Natural killer cell treated with Interleukin-12 subunit alpha and Interleukin-12 subunit beta and Interleukin-15 and Interleukin-18, amount 100 ng/mL, for 72 hours (primary cell): Measurements from ENCODE around the gene LETMD1. TPM values are rescaled to one million over a fixed set of nuclear protein-coding genes. Genes with fewer than 3 reads are reported as not detected.
A peak's percentile ranks its signal among the peaks of the same experiment; 100 is the strongest.

Experiments used
- ATAC-seq, 2 donors: fragments of 150-1000 bp; cut with Tn5 transposase in 1 of 2; sonication (Bioruptor Pico), chemical (Tn5 transposase) in 1 of 2; 2 replicates each; pipeline ENCODE4 v1.10.0; 2021
- DNase-seq: peaks from one replicate; pipeline ENCODE4 v3.0.0; 2022; ENCODE audit warnings: low spot score
- H3K27ac Mint-ChIP-seq, 2 donors: 1 replicate in 1 of 2; 2 replicates in 1 of 2; pipeline ENCODE4 v1.8.0; 2022; ENCODE audit warnings: mixed read lengths in 2 of 2, mild to moderate bottlenecking in 1 of 2, moderate library complexity in 1 of 2
- H3K27me3 Mint-ChIP-seq, 2 donors: 1 replicate in 1 of 2; 2 replicates in 1 of 2; pipeline ENCODE4 v1.8.0; 2022; ENCODE audit warnings: mixed read lengths in 2 of 2
- H3K36me3 Mint-ChIP-seq: one replicate; pipeline ENCODE4 v1.8.0; 2022; ENCODE audit warnings: mixed read lengths
- H3K4me1 Mint-ChIP-seq, 2 donors: 1 replicate in 1 of 2; 2 replicates in 1 of 2; pipeline ENCODE4 v1.8.0; 2022; ENCODE audit warnings: low read depth in 2 of 2, mixed read lengths in 2 of 2, mild to moderate bottlenecking in 1 of 2
- H3K4me3 Mint-ChIP-seq: one replicate; pipeline ENCODE4 v1.8.0; 2022; ENCODE audit warnings: mixed read lengths
- H3K9me3 Mint-ChIP-seq: 2 replicates; pipeline ENCODE4 v1.8.0; 2022; ENCODE audit warnings: mixed read lengths
- total RNA-seq, 2 donors: library from RNA; stranded (reverse); gene quantifications; one replicate each; pipeline ENCODE4 v1.2.3, GENCODE V29; 2022

Gene LETMD1
- total RNA-seq, 2 donors from 2014 or later = 46.5 to 106 TPM

DNA sequence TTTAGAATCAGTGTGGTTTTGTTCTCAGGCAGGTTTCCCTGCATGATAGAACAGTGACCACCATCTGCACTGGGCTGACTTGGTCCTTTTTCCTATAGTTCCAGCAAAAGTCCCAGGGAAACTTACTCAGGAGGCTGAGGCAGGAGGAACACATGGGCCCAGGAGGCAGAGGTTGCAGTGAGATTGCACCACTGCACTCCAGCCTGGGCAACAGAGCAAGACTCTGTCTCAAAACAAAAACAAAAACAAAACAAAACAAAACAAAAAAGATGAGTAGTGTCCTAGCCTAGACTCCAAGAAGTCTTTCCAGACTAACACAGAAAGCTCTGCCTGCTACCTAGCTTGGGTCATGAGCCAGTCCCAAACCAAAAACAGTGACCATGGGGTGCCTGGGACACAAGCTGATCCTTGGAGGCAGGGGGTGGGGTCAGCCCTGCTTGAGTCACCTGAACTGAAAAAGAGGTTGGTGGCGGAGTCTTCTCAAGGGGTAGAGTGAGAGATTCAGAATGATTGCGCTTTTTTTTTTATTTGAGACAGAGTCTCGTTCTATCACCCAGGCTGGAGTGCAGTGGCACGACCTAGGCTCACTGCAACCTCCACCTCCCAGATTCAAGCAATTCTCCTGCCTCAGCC lies 14.6 kb upstream of the LETMD1 start:
- no peak for DNase-seq
- H3K4me3 Mint-ChIP-seq = no peak overlapping the region
- no peaks in the 10 kb centered on the region for H3K36me3 Mint-ChIP-seq
- no peaks in the 10 kb centered on the region for H3K4me1 Mint-ChIP-seq
- H3K9me3 Mint-ChIP-seq = no peaks in the 10 kb centered on the region
- H3K27me3 Mint-ChIP-seq = no peaks in the 10 kb centered on the region
- no peak for ATAC-seq
- H3K27ac Mint-ChIP-seq = no peak overlapping the region

DNA sequence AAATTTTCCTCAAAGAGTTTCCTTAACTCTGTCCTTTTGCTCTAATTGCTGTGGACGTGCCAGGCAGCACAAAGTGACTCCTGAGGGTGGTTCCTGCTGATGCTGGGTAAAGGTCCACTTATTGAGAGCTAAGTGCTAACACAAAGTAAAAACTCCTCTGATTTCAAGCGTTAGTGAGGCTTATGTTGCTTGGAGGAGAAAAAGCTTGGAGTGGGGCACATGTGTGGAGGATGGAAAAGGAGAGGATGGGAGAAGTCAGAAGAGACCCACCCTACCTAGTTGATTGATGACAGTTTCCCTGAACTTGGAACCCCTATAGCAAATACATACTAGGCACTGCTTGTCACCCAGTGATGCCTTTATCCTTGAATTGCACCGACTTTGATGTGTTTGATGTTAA lies 11.8 kb upstream of the LETMD1 start:
- Mint-ChIP-seq H3K9me3 (no peaks in the 10 kb centered on the region), H3K36me3 (no peaks in the 10 kb centered on the region), H3K27me3 (no peaks in the 10 kb centered on the region), H3K4me1 (no peaks in the 10 kb centered on the region), H3K27ac (no peak overlapping the region), H3K4me3 (no peak overlapping the region)
- ATAC-seq (no peak), DNase-seq (no peak)

DNA sequence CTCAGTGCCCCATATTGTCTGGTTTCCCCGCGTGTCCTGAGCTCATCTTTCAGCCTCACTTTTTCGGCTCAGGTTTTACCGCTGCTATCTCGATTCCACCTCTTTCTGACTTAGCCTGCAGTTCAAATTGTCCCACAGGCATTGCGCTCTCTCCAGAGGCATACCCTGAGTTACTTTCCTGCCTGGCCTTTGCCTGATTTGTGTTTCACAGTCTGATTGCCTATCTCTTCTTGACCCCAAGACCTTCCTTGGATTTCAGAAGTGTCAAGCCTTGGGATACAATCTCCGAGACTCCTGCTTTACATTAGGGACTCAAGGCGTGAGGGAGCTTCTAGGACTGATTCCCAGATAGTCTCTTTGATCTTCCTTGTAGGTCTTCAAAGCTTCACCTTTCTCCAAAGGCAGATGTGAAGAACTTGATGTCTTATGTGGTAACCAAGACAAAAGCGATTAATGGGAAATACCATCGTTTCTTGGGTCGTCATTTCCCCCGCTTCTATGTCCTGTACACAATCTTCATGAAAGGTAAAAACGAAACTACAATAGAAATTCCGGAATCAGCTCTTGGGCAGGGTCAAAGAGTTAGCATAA lies 629 bp downstream of the LETMD1 start:
- Mint-ChIP-seq H3K27me3 (no peaks in the 10 kb centered on the region), H3K9me3 (no peaks in the 10 kb centered on the region), H3K4me3 (peak overlapping the region; percentile 99), H3K27ac (peak overlapping the region; percentile 92 to 97), H3K4me1 (peaks cover 29 to 35% of the 10 kb centered on the region in 2 donors), H3K36me3 (peaks cover 14% of the 10 kb centered on the region)
- ATAC-seq (no peak), DNase-seq (no peak)

DNA sequence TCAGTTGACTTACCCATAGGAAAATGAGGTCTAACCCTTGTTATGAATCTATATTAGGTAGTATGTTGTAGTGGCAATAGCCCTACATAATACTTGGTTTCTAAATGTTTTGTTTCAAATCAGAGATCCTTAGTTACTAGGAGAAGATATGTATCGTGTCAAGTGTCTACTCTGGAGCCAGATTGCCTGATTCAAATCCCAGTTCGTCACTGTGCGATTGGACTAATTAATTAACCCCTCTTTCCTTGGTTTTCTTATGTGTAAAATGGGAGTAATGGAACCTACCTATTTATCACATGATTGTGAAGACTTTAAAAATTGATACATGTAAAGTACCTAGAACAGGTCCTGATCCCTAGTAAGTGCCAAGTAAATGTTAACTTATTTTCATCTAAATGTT lies 1.4 kb downstream of the LETMD1 start:
- H3K27ac Mint-ChIP-seq = peak overlapping the region; percentile 92 to 97
- H3K4me3 Mint-ChIP-seq = peak overlapping the region; percentile 99
- DNase-seq (no peak), ATAC-seq (no peak)
- H3K27me3 Mint-ChIP-seq = no peaks in the 10 kb centered on the region
- H3K36me3 Mint-ChIP-seq = peaks cover 14% of the 10 kb centered on the region
- H3K9me3 Mint-ChIP-seq = no peaks in the 10 kb centered on the region
- H3K4me1 Mint-ChIP-seq = peaks cover 29 to 35% of the 10 kb centered on the region in 2 donors

DNA sequence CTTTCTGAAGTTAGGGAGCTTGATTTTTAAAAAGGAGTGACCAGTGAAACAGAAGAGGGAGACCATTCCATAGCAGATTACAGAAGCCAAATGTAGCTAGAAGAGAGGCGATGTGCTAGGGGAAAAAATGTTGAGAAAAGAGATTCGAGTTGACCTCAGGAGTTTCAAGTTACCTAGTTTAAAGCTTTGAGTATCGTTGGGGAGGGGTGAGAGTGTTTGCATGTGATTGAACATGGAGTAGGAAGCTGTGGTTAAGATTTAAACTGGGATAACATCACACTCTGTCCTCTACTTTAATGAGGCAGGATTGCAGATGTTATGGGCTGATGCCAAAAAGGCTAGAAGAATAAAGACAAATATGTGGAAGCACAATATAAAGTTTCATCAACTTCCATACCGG lies 3.7 kb downstream of the LETMD1 start:
- Mint-ChIP-seq H3K36me3 (peaks cover 14% of the 10 kb centered on the region), H3K4me3 (no peak overlapping the region), H3K27me3 (no peaks in the 10 kb centered on the region), H3K27ac (peak overlapping the region in 1 of 2 donors; percentile 3), H3K4me1 (peaks cover 27 to 32% of the 10 kb centered on the region in 2 donors), H3K9me3 (no peaks in the 10 kb centered on the region)
- DNase-seq (no peak), ATAC-seq (no peak)

DNA sequence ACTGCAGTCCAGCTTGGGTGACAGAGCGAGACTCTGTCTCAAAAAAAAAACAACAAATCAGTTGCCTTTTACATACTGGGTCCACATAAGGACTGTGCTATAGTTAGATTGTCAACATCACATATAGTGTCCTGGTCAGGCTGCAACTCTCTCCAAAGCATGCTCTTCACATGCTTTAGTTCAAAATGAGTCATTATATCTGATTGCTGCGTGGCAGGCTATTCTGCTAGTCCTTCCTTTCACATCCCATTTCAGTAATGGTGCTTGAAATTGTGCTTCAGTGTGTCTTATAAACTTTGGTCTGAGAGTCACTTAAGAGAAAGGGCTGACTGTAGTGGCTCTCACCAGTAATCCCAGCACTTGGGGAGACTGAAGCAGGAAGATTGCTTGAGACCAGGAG lies 6.9 kb downstream of the LETMD1 start:
- Mint-ChIP-seq H3K4me1 (peaks cover 4 to 6% of the 10 kb centered on the region in 2 donors), H3K27me3 (no peaks in the 10 kb centered on the region), H3K36me3 (peaks cover 15% of the 10 kb centered on the region), H3K27ac (no peak overlapping the region), H3K4me3 (no peak overlapping the region), H3K9me3 (no peaks in the 10 kb centered on the region)
- no peak for ATAC-seq
- DNase-seq = no peak

DNA sequence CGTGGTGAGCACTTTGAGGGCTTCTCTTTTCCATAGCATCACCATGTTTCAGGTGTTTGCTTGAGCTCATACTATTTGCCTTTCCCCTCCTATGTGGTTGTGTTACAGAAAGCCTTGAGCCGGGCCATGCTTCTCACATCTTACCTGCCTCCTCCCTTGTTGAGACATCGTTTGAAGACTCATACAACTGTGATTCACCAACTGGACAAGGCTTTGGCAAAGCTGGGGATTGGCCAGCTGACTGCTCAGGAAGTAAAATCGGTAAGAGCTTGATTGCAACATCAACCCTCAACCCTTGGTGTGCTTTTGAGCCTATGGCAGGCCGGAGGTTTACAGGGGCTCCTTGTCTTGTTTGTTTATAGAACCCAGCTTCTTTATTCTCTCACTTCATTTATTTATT lies 8.1 kb downstream of the LETMD1 start:
- H3K36me3 Mint-ChIP-seq = peaks cover 19% of the 10 kb centered on the region
- H3K27ac Mint-ChIP-seq = no peak overlapping the region

DNA sequence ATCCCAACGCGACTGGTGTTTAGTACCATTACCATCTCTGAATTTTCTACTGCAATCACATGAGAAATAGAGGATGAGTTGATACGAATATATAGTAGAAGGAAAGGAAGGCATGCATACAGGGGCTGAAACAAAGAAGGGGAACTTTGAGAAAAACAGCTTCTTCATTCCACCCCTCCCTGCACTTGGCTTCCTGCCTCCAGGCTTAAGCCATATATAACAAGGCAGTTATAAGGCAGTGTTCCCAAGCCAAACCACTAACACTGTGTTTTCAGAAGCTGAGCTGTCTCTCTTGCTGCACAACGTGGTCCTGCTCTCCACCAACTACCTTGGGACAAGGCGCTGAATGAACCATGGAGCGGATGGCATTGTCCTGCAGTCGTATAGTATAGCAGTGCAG lies 11.0 kb downstream of the LETMD1 start:
- no peak for DNase-seq
- Mint-ChIP-seq H3K27me3 (no peaks in the 10 kb centered on the region), H3K4me1 (no peaks in the 10 kb centered on the region), H3K9me3 (no peaks in the 10 kb centered on the region), H3K27ac (no peak overlapping the region), H3K4me3 (no peak overlapping the region), H3K36me3 (peaks cover 11% of the 10 kb centered on the region)
- no peak for ATAC-seq

More for the DNA sequence above, 8.1 kb downstream of the LETMD1 start:
- Mint-ChIP-seq H3K4me1 (peaks cover 4 to 6% of the 10 kb centered on the region in 2 donors), H3K27me3 (no peaks in the 10 kb centered on the region), H3K9me3 (no peaks in the 10 kb centered on the region), H3K4me3 (no peak overlapping the region)
- peak; percentile 31 to 59 for ATAC-seq
- no peak for DNase-seq

DNA sequence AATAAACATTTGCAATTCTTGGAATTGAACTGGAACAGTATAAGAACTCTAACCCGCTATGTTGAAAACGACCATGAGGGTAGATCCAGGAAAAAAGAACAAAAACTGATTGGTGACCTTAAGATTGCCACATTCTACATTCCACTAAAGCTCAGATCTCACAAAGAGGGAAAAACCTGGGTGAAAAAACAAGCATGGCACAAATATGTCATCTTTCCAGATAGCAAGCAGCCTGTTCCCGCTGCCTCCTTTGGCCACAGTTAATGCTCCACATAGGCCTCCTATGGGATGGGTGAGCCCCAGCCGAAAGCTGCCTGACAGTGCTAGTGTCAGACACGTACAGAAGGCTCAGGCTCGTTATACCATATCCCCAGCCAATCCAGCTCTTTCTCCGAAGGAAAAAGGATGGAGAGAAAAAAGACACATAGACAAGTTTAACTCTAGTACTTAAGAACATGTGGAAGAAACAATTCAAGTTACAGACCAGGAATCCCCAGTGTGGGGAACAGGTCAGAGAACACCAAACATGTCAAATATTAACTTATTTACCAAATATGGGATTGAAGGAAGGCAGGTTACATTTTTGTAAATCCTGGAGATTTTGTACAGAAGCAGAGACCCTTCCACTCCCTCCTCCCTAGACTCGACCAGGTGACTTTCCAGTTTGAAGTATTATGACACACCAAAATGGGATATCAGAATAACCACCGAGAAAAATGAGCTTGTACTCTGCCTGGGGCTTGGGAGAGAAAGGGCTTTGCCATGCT lies 14.7 kb downstream of the LETMD1 start:
- DNase-seq (no peak), ATAC-seq (no peak)
- Mint-ChIP-seq H3K4me3 (no peak overlapping the region), H3K9me3 (no peaks in the 10 kb centered on the region), H3K27me3 (no peaks in the 10 kb centered on the region), H3K27ac (peak overlapping the region in 1 of 2 donors; percentile 43), H3K36me3 (peaks cover 14% of the 10 kb centered on the region), H3K4me1 (no peaks in the 10 kb centered on the region)

DNA sequence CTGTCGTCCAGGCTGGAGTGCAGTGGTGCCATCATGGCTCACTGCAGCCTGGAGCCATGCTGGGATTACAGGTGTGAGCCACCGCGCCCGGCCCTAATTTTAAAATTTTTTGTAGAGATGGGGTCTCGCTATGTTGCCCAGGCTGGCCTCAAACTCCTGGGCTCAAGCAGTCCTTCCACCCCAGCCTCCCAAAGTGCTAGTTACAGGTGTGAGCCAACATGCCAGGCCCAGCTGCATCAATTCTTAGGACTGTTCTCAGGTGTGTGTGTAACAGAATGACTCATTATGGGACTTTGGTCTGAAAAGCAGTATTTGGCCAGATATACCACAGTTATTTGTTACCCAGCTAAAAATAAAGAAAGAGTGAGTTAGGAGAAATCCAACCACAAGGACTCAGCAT lies 17.4 kb downstream of the LETMD1 start:
- H3K4me3 Mint-ChIP-seq = no peak overlapping the region
- peaks cover 6% of the 10 kb centered on the region for H3K36me3 Mint-ChIP-seq
- no peak for DNase-seq
- H3K27ac Mint-ChIP-seq = no peak overlapping the region
- H3K27me3 Mint-ChIP-seq = no peaks in the 10 kb centered on the region
- ATAC-seq = no peak
- no peaks in the 10 kb centered on the region for H3K9me3 Mint-ChIP-seq
- H3K4me1 Mint-ChIP-seq = no peaks in the 10 kb centered on the region

DNA sequence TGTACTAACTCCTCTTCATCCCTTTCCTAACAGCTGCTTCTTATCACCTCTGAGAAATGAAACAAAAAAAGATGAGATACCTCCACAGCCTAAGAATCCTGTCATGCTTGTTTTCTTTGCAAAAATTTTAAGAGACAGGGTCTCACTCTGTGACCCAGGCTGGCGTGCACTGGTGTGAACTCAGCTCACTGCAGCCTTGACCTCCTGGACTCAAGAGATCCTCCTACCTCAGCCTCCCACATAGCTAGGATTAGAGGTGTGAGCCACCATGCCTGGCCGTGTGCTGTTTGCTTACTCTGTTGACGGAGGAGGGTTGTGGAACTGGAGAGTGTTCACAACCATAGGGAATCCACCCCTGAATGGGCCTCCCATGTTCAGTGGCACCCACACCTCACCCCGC lies 19.1 kb downstream of the LETMD1 start:
- H3K27me3 Mint-ChIP-seq = no peaks in the 10 kb centered on the region
- no peaks in the 10 kb centered on the region for H3K4me1 Mint-ChIP-seq
- no peak overlapping the region for H3K27ac Mint-ChIP-seq
- no peaks in the 10 kb centered on the region for H3K9me3 Mint-ChIP-seq
- DNase-seq = no peak
- no peak for ATAC-seq
- H3K4me3 Mint-ChIP-seq = no peak overlapping the region
- H3K36me3 Mint-ChIP-seq = peaks cover 6% of the 10 kb centered on the region

DNA sequence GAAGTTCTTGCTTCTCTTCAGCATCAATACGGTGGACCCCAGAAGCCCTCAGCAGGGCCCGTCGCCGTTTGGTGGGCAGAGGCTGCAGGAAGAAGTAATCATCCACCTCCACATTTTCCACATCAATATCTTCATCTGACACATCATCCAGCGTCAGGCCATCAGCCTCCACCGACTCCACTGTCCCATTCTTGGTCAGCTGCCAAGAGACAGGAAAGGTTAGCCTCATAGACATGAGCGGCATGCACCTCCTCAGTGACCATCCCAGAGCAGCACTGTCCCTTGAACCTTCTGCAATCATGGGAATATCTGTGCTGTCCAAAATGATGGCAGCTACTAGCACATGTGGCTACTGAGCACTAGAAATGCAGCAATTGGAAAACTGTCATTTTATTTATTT lies 19.6 kb downstream of the LETMD1 start:
- DNase-seq (no peak), ATAC-seq (no peak)
- Mint-ChIP-seq H3K4me1 (no peaks in the 10 kb centered on the region), H3K4me3 (no peak overlapping the region), H3K36me3 (peaks cover 6% of the 10 kb centered on the region), H3K27ac (no peak overlapping the region), H3K9me3 (no peaks in the 10 kb centered on the region), H3K27me3 (no peaks in the 10 kb centered on the region)

DNA sequence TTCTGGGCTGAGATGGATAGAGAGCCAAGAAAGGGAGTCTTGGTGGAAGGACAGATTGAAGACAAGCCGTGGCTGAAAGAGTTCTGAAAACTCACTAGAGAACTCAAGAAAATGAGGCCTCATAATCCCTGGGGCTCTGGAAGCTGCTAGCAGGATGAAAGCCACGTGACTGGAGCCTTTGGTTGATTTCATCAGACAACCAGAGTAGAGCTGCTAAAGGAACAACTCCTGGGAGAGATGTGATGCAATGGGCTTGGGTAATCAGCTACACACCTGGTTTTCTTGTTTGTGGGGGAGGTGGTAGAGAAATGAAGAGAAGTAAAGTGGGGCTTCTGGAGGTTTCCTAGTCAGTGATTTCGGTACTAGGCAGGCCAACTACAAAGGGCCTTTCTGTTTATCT lies 21.9 kb downstream of the LETMD1 start:
- Mint-ChIP-seq H3K27me3 (no peaks in the 10 kb centered on the region), H3K9me3 (no peaks in the 10 kb centered on the region), H3K4me3 (no peak overlapping the region), H3K27ac (no peak overlapping the region), H3K4me1 (no peaks in the 10 kb centered on the region), H3K36me3 (peaks cover 6% of the 10 kb centered on the region)
- no peak for DNase-seq
- ATAC-seq = no peak

DNA sequence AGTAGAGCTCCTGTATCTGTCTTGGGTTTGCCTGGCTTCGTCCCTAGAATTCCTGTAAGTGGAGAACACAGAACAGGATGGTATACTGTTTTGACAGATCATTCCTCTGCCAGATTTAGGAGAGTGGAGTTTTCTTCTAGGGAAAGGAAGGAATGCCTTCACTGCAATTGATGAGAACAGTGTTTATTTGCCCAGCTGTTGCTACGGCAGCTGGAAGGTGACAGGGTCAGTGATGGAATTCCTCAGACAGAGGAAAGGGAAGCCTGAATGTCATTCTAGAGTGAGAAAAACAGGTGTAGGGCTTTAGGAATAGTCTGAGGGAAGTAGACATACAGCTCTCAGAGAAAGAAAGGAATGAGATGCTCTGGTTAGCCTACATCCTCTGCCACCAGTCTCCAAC lies 23.5 kb downstream of the LETMD1 start:
- ATAC-seq (no peak), DNase-seq (no peak)
- H3K27ac Mint-ChIP-seq = no peak overlapping the region
- peaks cover 6% of the 10 kb centered on the region for H3K36me3 Mint-ChIP-seq
- H3K4me3 Mint-ChIP-seq = no peak overlapping the region
- no peaks in the 10 kb centered on the region for H3K9me3 Mint-ChIP-seq
- H3K4me1 Mint-ChIP-seq = peaks cover 8 to 9% of the 10 kb centered on the region in 2 donors
- H3K27me3 Mint-ChIP-seq = no peaks in the 10 kb centered on the region
